Fibroblast of gingiva (primary cell): ENCODE data around the gene PKD1.
"Not testable (repeated sequence)": the region's sequence is repeated elsewhere in the genome, so short reads cannot be mapped to it uniquely, and the experiment has no call there.

Experiments used
- DNase-seq: peaks from one replicate; pipeline ENCODE4 v3.0.0-alpha.2; 2011; ENCODE audit warnings: low read depth

Gene PKD1

DNA sequence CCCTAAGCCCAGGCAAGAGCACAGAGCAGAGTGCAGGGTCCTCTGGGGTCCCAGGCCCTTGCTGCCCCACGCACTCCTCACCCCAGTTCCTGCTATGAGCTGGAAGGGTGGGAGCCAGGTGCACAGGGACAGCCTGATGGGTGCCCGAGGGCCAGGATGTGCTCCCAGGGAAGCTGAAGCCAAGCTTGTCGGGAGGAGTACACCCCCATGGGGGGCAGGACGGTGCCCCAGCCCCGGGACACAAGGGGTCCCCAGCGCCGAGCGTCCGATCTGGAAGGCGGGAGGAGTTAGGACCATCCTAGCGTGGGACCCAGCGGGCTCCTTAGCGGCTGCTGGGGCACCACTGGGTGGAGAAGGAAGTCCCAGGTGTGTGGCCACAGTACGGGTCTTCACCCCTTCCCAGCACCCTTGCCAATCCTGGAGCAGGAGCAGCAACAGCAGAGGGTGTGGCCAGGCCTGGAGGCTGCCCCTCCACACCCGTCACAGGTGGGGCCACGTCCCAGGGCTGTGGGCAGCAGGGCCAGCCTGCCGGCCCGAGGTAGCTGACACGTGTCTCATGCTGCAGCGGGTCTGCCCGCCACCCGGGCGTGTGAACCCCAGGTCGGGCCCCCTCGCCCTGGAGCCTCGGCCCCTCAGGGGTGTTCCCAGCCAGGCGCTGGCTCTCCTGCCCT lies 11.9 kb downstream of the PKD1 start:
- DNase-seq, result not testable (repeated sequence)

DNA sequence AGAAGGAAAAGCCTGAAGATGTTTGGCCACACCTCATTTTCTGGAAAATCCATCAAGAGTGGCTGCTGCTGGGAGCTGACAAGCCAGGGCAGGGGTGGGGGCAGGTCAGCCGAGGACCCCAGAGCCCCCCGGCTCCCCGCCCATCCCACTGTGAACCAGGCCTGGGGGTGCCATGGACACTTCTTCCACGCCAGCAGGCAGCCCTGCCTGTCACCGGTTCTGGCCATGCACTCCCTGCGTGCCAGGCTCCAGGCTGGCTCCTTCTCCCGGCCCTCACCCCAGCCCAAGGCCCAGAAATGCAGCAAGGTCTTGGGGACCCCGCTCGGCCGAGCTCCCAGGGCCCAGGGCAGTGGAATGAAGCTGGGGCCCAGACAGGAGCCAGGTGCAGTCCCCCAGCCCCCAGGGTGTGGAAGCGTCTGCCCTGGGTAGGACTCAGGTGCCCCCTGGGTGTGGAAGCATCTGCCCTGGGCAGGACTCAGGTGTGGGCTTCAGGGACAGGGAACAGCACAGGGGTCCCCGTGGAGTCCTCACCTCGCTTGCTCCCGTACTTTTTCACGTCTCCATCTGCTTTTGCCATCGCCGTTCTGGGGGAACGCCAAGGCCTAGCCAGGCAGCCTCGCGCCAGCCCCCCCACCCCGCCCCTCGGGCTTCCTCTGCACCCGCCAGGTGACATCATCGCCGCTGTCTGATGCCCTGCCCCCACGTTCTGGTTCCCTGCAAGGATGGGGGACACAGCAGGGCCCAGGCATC lies 12.6 kb downstream of the PKD1 start:
- not testable (repeated sequence) for DNase-seq

DNA sequence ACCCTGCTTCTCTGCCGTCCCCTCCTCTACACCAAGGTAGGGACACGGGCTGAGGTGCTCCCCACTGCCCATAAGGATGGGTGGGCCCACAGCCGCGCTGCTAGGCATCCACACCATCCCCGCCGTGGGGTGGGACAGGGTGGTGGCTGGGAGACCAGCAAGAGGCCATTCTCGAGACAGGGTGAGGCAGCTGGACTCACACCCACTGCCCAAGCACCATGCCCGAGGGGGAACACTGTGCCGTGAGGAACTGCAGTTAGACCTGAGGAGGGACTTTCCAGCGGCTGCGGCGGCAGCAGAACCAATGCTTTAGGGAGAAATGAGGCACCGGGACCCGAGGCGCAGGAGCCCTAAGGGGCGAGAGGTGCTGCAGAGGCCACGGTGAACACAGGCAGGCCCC lies 13.3 kb downstream of the PKD1 start:
- DNase-seq, result no peak

DNA sequence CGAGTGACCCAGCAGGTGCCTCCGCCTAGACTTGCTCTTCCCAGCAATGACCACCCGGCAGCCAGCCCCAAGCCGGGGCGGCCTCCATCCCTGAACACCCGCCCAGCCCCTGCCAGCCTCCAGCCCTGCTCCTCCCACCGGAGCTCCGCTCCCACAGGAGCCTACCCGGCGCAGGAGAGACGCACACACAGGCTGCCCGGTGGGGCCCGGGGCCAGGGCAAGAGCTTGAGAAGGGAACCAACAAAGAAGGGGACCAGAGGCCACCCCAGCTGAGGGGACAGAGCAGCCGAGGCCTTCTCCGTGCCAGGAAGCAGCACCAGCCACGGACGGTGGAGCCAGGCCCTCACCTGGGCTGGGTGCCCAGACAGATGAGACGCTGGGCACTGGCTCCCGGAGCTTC lies 13.8 kb downstream of the PKD1 start:
- DNase-seq, result no peak

DNA sequence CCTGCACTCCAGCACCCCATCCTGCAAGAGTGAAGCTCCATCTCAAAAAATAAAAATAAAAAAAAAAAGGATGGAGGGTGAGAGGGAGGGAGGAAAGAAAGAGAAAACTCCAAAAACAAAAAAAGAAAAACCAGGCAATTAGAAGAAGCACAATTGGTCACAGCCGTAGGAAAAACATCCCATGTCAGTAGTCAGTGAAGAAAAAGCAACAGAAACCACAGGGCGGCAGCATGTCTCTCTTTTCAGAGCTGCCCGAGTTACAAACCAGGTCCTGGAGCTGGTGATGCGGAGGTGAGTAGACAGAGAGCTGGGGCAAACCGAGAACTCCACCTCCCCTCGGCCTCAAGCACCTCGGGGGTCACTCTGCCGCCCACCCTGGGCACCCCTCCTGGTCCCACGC lies 14.4 kb downstream of the PKD1 start:
- peak; percentile 68 for DNase-seq

DNA sequence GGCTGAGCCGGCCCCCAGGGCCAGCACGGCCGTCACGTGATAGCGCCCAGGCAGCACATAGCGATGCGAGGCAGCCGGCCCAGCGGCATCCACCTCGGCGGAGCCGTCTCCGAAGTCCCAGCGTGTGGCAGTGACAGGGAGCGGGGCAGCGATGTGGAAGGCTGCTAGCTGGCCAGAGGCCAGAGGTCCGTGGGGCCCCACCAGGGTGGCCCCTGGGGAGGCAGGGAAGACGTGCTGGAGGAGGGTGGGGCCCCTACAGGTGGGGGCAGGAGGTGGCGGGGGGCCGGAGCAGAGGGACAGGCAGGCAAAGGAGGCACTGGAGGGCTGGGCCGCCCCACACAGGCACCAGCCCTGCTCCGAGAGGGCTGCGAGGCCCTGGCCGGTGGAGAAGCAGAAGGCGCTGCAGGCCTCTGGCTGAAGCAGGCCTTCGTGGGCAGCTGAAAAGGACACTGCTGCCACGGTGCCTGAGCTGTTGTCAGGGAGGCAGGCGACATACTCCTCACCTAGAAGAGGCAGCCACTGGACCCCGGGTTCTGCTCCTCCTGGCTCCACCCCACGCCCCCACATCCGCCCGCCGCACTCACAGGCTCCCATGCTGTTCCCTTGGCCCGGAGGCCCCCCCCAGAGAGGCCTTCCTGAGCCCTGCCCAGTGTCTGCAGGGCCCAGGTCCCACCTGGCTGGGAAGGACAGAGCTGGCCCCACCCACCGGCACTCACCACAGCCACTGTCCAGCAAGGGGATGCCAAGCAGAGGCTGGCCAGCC lies 17.6 kb downstream of the PKD1 start:
- DNase-seq, result not testable (repeated sequence)

DNA sequence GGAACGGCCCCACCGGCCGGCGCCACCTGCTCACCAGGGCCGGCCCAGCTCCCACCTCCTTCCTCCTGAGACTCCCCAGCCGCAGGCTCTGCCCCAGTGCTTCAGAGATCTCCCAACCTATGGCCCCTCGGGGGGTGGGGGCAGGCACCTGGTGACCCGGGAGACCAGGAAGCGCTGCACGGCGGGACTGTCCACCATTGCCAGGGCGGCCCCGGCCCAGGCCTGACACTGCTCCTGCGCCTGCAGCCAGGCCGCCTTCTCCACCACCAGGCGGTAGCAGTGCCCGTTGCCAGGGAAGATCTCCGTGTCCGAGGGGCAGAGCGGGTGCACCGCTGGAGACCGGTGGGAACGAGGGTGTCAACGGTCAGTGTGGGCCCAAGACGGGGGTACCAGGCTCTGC lies 18.4 kb downstream of the PKD1 start:
- DNase-seq, result not testable (repeated sequence)

DNA sequence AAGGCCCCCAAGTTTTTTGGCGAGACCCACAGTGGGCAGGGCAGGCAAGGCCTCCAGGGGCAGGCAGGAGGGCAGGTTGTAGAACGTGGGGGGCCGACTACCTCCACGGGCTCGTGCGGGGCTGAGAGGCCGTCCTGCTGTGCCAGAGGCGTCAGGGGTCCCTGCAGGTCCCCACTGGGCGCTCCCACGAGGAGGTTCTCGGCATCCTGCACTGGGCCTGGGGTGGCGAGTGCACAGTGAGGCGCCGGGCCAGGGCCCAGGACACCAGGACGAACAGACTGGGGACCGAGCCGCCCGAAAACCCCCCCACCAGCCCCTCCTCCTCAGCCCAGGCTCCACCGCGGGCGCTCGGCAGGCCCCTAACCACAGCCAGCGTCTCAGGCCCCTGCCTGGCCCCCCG lies 19.3 kb downstream of the PKD1 start:
- not testable (repeated sequence) for DNase-seq

DNA sequence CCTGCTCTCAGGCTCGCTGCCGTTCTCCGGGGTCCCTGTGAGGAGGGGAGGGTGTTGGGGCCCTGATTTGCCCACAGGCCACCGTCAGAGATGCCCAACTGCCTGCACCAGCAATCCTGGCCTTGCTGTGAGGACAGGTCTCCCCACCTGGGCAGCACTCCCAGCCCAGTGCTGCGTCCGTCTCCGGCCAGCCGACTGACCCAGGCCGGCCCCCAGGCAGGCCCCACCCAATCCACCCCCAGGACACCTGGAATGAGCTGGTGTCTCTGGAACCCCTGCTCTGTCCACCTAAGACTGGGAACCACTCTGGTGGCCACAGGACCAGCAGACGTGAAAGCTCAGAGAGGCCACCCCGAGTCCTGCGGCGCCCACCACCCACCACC lies 20.1 kb downstream of the PKD1 start:
- no peak for DNase-seq

DNA sequence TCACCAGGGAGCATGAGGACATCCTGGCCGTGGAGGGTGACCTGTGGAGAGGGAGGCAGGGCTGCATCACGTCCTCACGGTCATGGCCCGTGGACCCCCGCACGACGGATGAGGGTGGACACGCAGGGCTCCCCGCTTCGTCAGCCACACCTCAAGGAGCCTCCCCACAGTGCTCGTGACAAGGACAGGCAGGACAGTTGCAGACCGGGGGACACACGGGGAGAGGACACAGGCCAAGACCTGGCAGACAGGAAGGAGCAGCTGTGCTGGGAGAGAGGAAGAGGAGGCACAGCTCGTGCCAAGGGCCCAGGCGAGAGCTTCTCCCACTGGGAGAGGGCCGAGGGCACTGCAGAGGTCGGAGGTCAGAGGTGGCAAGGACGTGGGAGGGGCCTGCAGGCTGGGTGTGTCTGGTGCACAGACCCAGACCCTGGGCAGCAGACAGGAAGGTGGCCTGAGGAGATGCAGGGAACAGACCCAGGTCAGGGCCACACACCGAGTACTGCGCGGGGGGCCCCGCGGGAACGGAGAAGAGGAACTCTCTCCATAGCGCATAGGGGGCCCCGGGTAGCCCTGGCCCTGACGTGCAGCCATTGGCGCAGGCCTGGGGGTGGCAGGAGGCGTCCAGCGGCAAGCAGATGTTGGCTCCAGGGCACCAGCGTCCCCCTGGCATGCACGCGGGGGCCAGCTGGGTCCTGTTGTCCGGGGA lies 20.7 kb downstream of the PKD1 start:
- not testable (repeated sequence) for DNase-seq

DNA sequence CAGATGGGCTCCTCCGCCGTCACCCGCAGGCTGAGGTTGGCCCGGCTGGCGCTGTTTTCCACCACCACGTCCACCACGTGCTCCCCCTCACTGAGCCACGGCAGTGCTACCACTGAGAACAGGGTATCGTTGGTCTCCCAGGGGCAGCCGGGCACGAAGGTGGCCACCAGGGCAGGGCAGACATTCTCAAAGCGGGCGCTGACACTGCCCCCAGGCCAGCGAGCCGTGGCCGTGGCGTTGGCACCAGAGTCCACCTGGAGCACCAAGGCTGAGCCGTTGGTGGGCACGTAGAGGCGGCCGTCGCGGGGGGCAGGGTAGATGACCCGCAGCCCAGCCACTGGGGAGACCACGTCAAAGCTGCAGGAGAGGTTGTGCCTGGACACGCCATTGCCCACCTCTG lies 21.5 kb downstream of the PKD1 start:
- not testable (repeated sequence) for DNase-seq

DNA sequence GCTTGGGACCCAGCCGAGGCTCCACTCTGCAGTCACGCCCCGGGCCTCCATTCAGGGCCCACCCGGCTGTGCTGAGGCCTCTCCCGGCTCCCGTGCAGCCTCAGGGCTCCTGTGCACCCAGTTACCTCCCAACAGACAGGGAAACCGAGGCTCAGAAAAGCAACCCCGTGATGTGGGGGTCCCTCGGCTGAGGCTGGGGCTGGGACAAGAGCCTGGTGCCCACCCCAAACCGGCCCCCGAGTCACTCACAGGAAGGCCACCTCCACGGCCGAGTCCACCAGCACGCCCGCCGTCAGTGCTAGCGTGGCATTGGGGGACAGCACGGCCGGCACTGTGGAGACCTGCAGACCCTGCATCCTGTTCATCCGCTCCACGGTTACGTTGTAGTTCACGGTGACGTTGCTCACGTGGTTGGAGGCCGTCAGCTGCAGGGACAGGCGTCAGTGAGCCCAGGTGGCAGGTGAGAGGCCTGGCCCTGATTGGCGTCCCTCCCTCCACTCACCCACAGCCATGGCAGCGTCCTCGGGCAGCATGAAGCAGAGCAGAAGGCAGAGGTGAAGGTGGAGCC lies 23.1 kb downstream of the PKD1 start:
- not testable (repeated sequence) for DNase-seq

DNA sequence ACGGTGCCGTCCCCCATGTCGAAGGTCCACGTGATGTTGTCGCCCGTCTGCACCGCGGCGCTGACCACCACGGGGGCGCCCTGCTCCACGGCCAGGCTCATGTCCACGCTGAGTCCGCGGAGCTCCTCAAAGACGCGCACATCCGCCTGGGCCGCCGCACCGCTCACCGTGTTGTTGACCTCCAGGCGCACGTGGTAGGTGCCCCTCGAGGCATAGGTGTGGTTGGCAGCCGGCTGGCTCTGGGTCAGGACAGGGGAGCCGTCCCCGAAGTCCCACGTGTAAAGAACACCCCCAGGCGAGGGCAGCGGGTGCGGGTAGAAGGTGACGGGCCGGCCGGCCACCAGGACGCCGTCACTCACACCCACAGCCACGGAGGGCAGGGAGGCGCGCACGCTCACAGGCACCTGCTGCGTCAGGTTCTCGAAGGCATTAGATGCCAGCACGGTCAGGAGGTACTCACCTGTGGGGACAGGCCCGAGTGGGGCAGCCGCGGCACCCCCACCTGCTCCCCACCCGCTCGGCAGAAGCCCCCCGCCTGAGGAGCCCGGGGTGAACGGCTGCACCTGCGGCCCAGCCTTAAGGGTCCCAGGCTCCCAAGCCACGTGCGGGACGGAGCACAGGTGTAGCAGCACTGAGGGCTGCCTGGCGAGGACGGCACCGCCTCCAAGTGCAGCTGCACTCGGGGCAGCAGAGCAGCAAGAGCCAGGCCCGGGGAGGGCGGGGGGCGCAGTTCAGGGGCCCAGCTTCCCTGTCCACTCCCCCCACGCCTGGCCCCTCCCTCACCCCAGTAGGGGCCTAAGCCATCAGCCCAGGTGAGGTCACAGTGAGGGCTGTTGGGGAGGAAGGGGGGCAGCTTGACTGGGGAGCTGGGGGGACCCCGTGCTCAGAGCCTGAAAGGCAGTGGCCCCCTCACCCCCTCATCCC lies 24.0 kb downstream of the PKD1 start:
- not testable (repeated sequence) for DNase-seq

DNA sequence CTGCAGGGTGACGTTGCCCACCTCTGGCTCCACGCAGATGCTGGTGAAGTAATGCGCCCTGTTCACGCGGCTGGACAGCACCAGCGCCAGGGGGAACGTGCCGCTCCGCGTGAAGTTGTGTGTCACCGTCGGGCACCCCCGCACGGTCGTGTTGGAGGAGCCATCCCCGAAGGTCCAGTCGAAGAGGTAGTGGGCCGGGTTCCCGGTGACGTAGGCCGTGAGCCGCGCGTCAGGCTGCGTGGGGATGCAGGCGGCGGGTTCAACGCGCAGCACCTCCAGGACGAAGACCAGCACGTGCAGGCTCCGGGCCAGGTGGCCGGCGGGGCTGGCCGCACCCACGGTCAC lies 24.7 kb downstream of the PKD1 start:
- not testable (repeated sequence) for DNase-seq

DNA sequence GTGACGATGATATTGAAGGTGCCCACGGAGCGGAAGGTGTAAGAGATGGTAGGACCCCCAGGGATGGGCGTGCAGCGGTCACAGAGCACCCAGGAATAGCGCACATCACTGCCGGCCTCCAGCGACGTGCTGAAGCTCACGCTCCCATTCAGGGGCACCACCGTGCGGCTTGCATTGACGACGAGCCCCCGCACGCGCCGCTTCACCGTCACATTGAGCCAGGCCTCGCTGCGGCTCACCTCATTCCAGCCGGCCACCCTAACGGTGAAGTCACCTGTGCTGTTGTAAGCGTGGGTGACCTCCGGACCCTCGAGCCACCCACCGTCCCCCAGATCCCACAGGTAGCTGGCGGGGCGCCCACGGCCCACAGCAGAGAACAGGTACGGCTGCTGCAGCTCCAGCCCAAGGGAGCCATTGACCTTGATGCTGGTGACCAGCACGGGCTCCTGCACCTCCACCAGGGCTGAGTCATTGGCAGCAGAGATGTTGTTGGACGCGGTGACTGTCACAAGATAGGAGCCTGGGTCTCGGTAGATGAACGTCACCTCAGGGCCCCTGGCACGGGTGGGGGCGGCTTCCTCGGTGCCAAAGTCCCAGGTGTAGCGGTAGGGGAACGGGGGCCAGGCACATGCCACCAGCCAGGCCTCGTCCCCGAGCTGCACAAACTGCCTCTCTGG lies 25.2 kb downstream of the PKD1 start:
- not testable (repeated sequence) for DNase-seq

DNA sequence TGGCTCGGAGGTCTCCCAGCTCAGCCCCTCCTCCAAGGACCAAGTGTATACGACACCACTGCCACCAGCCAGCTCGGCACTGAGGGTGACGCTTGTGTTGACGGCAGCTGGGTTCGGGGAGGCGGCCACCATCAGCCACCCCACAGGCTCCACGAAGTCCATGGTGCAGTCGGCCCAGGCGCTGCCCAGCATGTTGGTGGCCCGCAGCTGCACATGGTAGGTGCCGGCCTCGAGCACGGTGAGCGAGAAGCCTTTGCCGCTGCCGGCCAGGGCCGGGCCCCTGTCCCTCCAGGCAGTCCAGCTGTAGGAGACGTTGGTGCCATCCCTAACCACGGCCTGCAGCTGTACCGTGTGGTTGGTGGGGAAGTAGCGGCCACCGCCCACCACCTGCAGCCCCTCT lies 25.8 kb downstream of the PKD1 start:
- DNase-seq, result not testable (repeated sequence)

DNA sequence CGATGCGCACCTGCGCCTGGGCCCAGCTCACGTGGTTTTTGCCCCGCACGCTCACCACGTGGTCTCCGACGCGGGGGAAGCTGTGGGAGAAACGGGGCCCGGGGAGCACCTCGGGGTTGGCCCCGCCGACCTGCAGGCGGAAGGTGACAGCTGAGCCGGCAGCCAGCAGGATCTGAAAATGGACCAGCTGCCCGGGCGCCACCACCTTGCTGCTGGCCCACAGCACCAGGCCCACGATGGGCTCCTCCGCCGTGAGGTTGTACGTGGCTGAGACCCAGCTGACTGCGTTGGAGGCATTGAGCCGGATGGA lies 26.5 kb downstream of the PKD1 start:
- not testable (repeated sequence) for DNase-seq

DNA sequence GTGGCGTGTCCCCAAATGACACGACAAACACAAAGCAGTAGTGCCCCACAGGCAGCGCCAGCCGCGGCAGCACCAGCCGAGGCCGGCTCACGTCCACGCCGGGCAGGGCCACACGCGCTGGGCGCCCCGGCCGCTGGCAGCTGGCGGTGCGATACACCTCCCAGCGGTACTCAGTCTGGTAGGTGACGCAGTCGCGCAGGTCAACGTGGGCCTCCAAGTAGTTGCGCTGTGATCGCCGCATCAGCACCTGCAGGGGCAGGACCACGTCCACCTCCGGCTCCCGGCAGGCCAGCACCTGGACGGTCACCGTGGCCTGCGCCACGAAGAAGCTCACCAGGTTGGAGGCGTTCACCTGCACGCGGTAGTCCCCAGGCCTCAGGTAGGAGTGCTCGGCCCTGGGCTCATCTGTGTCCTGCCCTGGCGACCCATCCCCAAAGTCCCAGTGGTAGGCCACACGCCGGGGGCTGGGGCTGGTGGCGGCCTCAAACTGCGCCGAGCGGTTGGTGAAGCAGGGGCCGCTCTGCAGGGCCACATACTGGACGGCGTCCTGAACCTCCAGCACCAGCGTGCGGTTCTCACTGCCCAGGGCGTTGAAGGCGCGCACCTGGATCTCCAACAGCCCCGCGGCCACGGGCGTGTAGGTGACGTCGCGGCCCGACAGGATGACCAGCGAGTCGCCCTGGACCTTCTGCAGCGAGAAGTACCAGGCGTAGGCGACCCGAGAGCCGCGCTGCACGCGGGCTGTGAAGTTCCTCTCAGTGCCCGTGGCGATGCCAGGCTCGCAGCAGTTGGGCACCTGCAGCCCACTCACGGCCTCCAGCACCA lies 27.0 kb downstream of the PKD1 start:
- peak; percentile 1 for DNase-seq

DNA sequence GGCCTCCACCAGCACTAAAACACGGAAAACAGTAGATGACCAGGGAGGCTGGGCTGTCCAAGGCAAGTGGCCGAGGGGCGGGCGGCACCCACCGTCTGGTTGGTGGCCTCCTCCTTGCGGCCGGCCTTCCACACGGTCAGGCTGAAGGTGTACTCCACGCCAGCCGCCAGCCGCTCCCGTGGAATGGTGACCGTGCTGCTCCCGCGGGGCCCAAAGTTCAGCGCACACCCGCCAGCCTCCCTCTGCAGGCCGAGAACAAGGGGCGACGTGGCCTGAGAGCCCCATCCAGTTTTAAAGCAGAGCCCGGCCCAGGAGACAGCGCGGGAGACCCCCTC lies 27.9 kb downstream of the PKD1 start:
- not testable (repeated sequence) for DNase-seq
